Stimulated activated CD4-positive, alpha-beta T cell treated with anti-CD3 and anti-CD28 coated beads, Interleukin-15, amount 100 ng/mL, for 24 hours (primary cell): Measurements from ENCODE around the gene MIER2.

Experiments used
- DNase-seq: peaks from one replicate; pipeline ENCODE4 v3.0.0-alpha.2; 2020

The MIER2 gene

DNA sequence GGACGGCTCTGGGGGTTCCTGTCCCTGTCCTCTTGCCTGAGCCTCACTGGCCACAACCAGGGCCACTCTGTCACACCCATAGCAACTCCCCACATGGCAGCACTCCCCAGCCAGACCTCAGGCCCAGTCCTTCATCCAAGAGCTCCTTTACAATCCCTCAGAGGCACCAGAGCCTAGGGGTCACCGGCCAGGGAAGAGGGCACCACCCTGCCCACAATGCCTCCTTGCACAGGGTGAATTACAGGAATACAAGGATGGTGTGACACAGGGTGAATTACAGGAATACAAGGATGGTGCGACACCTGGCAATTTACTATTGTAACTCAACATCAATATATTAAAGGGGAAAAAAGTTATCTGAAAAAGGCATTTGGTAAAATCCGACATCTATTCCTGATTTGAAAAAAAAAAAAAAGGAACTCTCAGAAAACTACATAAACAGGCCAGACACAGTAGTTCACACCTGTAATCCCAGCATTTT lies 16.5 kb downstream of the MIER2 start:
- DNase-seq = no peak

GRCh38 chr19:327291-328024 lies 17.1 kb downstream of the MIER2 start:
- no peak for DNase-seq

- DNase-seq = no peak
These were observed 17.7 kb downstream of the MIER2 start for GRCh38 chr19:326871-327270.

DNA sequence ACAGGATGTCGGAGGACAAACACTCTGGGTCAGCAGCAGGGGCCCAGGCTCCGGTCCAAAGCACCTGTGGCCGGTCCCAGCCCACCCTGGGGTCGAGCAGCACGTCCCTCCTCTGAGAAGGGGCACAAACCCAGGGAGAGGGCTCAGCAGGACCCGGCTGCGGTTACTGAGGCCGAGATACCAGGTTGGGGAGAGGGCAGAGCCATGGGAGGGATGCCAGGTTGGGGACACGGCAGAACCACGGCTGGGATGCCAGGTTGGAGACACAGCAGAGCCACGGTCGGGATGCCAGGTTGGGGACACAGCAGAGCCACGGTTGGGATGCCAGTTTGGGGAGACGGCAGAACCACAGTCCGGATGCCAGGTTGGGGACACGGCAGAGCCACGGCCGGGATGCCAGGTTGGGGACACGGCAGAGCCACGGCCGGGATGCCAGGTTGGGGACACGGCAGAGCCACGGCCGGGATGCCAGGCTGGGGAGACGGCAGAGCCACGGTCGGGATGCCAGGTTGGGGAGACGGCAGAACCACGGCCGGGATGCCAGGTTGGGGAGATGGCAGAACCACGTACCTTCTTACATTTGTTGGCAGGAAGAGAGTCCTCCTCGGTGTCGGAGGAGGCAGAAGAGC lies 18.5 kb downstream of the MIER2 start:
- DNase-seq = no peak

- no peak for DNase-seq
These were observed 19.2 kb downstream of the MIER2 start for GRCh38 chr19:325173-325936.

DNA sequence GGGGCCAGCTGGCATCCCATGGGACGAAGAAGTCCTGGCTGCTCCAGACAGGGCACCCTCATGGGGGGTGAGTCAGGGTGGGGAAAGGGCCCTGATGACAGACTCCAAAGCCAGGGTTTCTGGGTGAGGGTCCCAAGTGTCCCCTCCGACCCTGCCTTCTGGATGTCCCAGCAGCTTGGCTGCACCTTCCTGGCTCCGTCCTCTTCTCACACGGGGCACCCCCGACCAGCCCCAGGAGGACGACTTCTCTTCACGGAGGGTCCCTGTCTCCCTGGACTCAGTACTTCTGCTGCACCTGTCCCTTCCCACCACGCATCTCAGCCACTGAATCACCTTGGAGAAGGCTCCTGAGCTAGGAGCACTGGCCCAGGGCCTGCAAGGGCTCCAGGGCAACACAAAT lies 19.9 kb downstream of the MIER2 start:
- DNase-seq = no peak

GRCh38 chr19:322616-323015 lies 22.0 kb downstream of the MIER2 start:
- no peak for DNase-seq

GRCh38 chr19:318509-318774 lies 26.2 kb downstream of the MIER2 start:
- no peak for DNase-seq

DNA sequence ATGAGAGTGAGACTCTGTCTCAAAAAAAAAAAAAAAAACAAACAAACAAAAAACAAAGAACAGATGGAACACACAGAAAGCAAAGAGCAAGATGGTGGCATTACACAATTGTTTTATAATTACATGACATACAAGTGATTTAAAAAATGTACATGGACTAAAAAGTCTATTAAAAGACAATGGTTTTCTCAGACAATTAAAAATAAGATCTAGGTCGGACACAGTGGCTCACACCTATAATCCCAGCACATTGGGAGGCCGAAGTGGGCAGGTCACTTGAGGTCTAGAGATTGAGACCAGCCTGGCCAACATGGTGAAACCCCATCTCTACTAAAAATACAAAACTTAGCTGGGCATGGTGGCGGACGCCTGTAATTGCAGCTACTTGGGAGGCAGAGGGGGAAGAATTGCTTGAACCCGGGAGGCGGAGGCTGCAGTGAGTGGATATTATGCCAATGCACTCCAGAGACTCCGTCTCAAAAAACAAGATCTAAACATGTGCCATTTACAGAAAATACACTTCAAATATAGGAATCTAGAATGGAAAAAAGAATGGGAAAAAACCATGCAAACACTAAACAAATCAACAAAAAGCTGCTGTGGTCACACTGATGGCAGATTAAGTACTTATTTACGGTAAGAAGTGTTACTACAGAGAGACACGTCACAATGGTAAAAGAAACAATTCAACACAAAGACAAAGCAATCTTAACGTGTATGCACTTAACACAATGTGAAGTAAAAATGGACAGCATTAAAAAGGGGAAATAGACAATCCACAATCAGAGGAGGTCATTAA lies 26.7 kb downstream of the MIER2 start:
- DNase-seq = no peak

DNA sequence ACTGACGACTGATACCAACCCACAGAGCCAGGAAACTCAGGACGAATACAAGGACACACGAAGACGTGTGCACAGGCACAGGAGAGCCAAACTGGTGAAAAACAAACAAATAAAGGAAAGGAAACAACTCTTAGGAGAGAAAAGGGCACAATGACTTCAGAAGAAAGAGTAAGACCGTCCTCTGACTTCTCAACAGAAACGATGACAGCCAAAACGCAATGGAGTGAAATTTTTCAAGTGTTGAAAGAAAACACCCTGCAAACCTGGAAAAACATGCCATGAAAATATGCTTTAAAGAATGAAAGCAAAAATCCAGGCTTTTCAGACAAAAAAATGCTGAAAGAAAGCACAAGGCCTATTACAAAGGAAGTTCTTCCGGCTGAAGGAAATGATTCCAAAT lies 28.8 kb downstream of the MIER2 start:
- no peak for DNase-seq

DNA sequence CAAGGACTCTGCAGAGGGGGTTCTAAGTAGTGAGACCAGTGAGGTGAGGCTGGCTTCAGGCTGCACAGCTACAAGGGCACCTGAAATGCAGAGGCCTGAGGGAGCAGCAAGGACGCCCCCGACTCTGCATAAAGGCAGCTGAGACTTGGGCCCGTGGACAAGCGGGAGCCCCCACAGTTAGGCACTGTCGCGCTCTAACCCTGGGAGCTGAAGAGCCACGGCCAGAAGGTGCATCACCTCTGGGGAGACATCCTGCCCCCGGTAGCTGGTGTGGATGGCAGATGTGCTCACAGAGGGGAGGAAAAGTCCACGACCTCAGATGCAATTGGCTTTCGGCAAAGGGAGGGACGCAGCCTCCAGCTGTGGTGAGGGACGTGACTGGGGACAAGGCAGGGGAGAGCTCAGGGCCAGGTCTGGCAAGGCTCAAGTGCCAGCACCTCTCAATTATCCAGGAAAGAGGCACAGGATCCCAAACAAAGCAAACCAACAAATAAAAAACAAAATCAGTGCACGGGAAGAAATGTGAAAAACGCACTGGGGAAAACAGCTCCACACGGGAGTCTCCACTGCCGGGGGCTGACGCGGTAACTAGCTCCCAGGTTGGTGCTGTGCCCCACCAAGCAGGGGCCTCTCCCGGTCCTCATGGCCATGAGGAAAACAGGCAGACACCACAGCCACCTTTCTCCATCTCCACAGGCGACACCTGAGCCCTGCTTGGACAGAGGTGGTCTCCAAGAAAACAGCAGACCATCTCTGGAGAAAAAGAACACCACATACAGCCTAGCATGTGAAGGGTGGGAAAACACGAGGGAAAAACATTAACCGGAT lies 30.4 kb downstream of the MIER2 start:
- no peak for DNase-seq

GRCh38 chr19:313169-313987 lies 31.2 kb downstream of the MIER2 start:
- no peak for DNase-seq

GRCh38 chr19:311813-312261 lies 32.8 kb downstream of the MIER2 start:
- no peak for DNase-seq

GRCh38 chr19:310781-311496 lies 33.7 kb downstream of the MIER2 start:
- DNase-seq = no peak

DNA sequence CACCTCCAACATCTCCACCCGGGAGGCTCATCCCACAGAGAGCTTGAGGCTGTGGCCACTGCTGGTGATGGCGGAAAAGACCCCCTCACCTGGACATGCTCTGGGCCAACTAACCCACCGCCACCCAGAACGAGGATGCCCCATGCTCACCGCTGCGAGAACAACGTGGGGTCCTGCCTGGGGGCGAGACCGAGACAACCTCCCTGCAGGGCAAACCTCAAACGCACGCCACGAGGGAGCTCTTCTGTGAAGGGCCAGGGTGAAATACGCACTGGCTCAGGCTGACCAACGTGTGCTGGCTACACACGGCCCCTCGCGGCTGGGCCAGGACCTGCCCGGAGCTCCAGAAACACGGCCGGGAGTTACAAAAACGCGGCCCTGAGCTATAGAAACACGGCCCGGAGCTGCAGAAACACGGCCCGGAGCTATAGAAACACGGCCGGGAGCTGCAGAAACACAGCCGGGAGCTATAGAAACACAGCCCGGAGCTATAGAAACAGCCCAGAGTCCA lies 34.4 kb downstream of the MIER2 start:
- DNase-seq = no peak

GRCh38 chr19:309206-309565 lies 35.4 kb downstream of the MIER2 start:
- no peak for DNase-seq

- DNase-seq = no peak
These were observed 36.0 kb downstream of the MIER2 start for GRCh38 chr19:308471-309205.

DNA sequence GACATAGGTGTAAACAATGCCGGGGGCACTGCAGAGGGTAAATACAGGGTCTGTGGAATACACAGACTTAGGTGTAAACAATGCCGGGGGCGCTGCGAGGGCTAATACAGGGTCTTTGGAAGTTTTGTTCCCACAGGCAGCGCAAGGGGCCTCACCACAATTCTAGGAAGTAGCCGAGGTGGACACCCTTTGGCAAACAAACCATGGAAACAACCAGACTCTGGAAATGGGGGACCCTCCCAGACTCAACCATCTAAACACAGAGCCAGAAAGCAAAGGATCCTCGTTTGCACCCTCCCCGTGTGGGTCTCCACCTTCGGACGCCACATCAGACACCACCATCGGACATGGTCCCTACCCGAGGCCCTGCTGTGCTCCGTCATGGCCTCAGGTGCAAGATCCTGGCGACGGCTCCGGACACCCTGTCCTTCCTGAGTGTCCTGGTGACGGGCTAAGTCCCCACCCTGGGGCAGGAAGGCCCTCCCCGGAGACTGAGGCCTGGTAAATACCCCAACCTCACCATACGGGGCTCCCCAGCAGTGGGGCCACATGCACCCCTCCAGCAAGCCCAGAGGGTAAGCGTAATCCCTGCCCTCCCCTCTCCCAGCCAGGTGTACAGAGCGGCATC lies 36.7 kb downstream of the MIER2 start:
- DNase-seq = no peak

GRCh38 chr19:307111-307531 lies 37.5 kb downstream of the MIER2 start:
- DNase-seq = no peak
